ENCODE results near the gene OR56B4.
"Not testable (repeated sequence)": the region's sequence is repeated elsewhere in the genome, so short reads cannot be mapped to it uniquely, and the experiment has no call there.

The OR56B4 gene

DNA sequence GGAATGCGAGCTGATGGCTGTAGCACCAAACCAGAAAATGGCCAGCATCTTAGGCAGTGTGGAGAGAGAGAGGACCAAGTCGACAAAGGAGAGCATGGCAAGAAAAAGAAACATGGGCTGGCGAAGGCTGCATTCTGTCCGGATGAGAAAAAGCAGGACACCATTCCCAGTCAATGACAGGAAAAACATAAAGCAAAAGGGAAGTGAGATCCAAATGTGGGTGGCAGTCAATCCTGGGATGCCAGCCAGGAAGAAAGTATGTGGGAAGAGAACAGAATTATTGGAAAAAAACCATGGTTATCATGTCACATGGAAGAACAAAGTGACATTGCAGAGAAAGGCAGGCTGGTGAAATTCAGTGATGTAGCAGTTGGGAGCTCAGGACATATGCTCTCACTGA lies 40.0 kb upstream of the OR56B4 start (continued):
- TF ChIP-seq ZNF280C (tag by site-specific recombination; IDR thresholded peaks at IDR 0.05) (no peak), YY1 (tag by site-specific recombination; IDR thresholded peaks at IDR 0.05) (no peak), HOXD13 (CRISPR knock-in tag; IDR thresholded peaks at IDR 0.05; ENCODE audit: borderline replicate concordance) (no peak), ZNF148 (tag by site-specific recombination; IDR thresholded peaks at IDR 0.05; ENCODE audit: borderline replicate concordance) (no peak), OSR2 (tag by site-specific recombination; IDR thresholded peaks at IDR 0.05) (no peak)

DNA sequence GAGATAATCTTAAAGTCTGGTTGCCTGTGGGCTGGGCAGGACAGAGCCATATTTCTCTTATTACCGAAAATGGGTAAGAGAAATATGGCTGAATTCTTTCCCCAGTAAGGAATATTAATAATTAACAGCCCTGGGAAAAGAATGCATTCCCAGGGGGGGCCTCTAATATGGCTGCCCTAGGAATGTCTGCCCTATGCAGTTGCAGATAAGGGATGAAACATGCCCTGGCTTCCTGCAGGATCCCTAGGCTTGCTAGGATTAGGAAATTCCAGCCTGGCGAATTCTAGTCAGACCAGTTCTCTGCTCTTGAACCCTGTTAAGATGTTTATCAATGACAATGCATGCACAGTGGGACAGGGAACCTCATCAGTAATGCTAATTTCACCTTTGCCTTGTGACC lies 31.0 kb upstream of the OR56B4 start:
- CTCF ChIA-PET; H3K36me3 ChIP-seq (ENCODE audit: control insufficient read depth in 2 of 2, insufficient read depth in 1 of 2, low read length in 2 of 2); H3K4me1 ChIP-seq (ENCODE audit: control insufficient read depth, insufficient read depth, low read length); H3K9me3 ChIP-seq (ENCODE audit: control insufficient read depth, insufficient read depth, low read depth, low read length); POLR2A ChIA-PET; H3K4me3 ChIP-seq (ENCODE audit: low read depth, low read length); H3K27ac ChIP-seq (ENCODE audit: extremely low read depth, low read depth, low read length): not testable (repeated sequence)
- peak; percentile 59 for TF ChIP-seq SETDB1 (IDR thresholded peaks at IDR 0.05; ENCODE audit: insufficient read length, low read length)

DNA sequence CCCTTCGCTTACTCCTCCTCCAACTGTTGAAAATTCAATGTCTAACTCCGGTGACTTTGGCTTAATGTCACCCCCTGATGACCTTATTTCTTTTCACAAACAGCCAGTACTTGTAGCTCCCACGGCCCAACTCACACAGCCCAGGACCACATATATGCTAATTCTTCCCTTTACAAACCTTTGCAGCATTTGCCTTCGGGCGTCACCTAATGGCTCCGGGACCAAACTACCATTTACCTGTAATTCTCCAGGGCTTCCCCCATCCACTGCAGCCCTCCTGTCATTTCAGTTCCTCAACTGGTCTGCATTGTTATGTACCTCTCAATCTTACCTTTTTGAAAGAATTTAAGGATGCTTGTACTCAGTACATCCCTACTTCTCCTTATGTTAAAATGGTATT lies 29.8 kb upstream of the OR56B4 start:
- no peak overlapping the region for H3K27ac ChIP-seq (ENCODE audit: extremely low read depth, low read depth, low read length)
- CTCF ChIA-PET, result no interaction called here

DNA sequence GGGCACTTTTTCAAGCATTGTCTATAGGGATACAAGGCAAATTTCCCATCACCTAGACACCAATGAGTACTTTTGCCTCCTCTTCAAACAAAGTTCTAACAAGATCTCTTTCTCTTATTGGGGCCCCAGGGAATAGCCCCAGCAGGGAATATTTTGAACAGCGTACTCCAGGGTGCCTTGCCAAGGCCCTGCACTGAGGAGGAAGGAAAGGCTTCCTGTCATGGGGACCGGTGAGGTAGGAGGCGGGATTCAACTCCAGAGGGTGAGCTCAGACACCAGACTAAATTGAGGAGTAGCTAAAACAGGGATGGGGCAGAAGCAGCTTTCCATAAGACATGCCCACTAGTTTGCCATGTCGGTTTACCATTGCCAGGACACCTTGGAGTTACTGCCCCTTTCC lies 28.0 kb upstream of the OR56B4 start:
- no peak overlapping the region for H3K27ac ChIP-seq (ENCODE audit: extremely low read depth, low read depth, low read length)
- TF ChIP-seq ZNF350 (tag by site-specific recombination; IDR thresholded peaks at IDR 0.05) (no peak), MEIS1 (CRISPR knock-in tag; IDR thresholded peaks at IDR 0.05; ENCODE audit: borderline replicate concordance) (no peak)
- no peaks in the 10 kb centered on the region for H3K36me3 ChIP-seq (ENCODE audit: control insufficient read depth in 2 of 2, insufficient read depth in 1 of 2, low read length in 2 of 2)
- H3K4me1 ChIP-seq (ENCODE audit: control insufficient read depth, insufficient read depth, low read length), result no peaks in the 10 kb centered on the region
- no peak overlapping the region for H3K4me3 ChIP-seq (ENCODE audit: low read depth, low read length)
- ChIA-PET POLR2A (no interaction called here), CTCF (no interaction called here)
- H3K9me3 ChIP-seq (ENCODE audit: control insufficient read depth, insufficient read depth, low read depth, low read length), result no peaks in the 10 kb centered on the region

More for the DNA sequence above, 29.8 kb upstream of the OR56B4 start:
- H3K36me3 ChIP-seq (ENCODE audit: control insufficient read depth in 2 of 2, insufficient read depth in 1 of 2, low read length in 2 of 2), result no peaks in the 10 kb centered on the region
- H3K9me3 ChIP-seq (ENCODE audit: control insufficient read depth, insufficient read depth, low read depth, low read length), result no peaks in the 10 kb centered on the region
- POLR2A ChIA-PET, result no interaction called here
- TF ChIP-seq ZNF544 (tag by site-specific recombination; IDR thresholded peaks at IDR 0.05) (no peak), MYNN (tag by site-specific recombination; IDR thresholded peaks at IDR 0.05; ENCODE audit: borderline replicate concordance) (no peak), ZNF140 (tag by site-specific recombination; IDR thresholded peaks at IDR 0.05) (no peak), ZBTB49 (tag by site-specific recombination; IDR thresholded peaks at IDR 0.05; ENCODE audit: low read depth) (no peak)
- H3K4me3 ChIP-seq (ENCODE audit: low read depth, low read length), result no peak overlapping the region
- no peaks in the 10 kb centered on the region for H3K4me1 ChIP-seq (ENCODE audit: control insufficient read depth, insufficient read depth, low read length)

All from HEK293 (cell line).